ENCODE results near the gene PDE4B.

The PDE4B gene

DNA sequence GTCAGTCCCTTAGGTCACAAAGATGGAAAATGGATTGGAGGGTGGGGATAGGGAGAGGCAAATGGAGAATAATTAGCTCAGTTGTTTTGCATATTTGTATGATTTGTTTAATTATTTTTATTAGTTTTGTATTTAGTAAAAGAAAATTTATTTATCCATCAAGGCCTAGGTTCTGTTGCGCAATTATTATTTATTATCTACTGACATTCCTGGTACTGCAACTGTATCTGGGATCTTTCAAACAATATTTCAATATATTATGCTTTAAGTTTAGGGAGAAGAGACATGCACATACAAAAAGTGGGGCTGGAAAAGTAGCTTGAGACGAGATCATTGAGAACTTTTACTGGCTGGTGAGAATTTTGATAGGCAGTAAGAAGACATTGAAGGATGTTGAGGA is 424.9 kb downstream of the PDE4B start:
- no peaks in the 10 kb centered on the region for H3K4me1 ChIP-seq (ENCODE audit: low read length)
- no peaks in the 10 kb centered on the region for H3K27me3 ChIP-seq (ENCODE audit: low read depth, low read length)
- no peak overlapping the region for H3K4me3 ChIP-seq (ENCODE audit: low read length)
- H2AFZ ChIP-seq (ENCODE audit: low read depth, low read length): no peak overlapping the region
- no peaks in the 10 kb centered on the region for H3K79me2 ChIP-seq (ENCODE audit: low read length)
- TF ChIP-seq EZH2phosphoT487 (IDR thresholded peaks at IDR 0.05; ENCODE audit: low read depth) (no peak), CTCF (IDR thresholded peaks at IDR 0.05; ENCODE audit: low read depth, low read length) (no peak)
- H3K4me2 ChIP-seq (ENCODE audit: low read length): no peak overlapping the region
- no peaks in the 10 kb centered on the region for H4K20me1 ChIP-seq (ENCODE audit: insufficient read depth, low read length)
- H3K36me3 ChIP-seq (replicated peaks; ENCODE audit: low read depth, low read length): no peaks in the 10 kb centered on the region
- no peak overlapping the region for H3K27ac ChIP-seq (ENCODE audit: low read length)
- no peak overlapping the region for H3K9ac ChIP-seq (ENCODE audit: low read length)
- H3K9me3 ChIP-seq (ENCODE audit: insufficient read depth, low read length): no peaks in the 10 kb centered on the region

DNA sequence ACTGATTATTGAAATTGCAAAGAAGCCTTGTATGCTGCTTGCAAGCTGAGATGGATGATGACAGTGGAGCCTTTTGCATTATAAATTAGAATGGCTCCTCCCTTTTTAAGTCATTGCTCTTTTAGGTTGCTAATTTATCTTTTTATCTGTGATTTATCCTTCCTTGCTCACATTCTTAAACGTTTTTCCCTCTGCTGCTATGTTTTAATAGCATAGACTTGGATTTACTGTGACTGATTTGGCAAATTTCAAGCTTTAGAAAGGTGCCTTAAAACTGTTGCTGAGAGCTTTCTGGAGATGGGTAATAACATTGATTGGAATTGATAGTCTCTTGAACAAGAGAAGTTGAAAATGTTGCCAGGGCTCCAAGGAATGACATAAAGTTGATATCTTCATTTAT is 427.8 kb downstream of the PDE4B start:
- no peak overlapping the region for H3K27ac ChIP-seq (ENCODE audit: low read length)
- no peaks in the 10 kb centered on the region for H3K36me3 ChIP-seq (replicated peaks; ENCODE audit: low read depth, low read length)
- no peaks in the 10 kb centered on the region for H3K9me3 ChIP-seq (ENCODE audit: insufficient read depth, low read length)
- no peak overlapping the region for H3K4me3 ChIP-seq (ENCODE audit: low read length)
- TF ChIP-seq CTCF (IDR thresholded peaks at IDR 0.05; ENCODE audit: low read depth, low read length) (no peak), EZH2phosphoT487 (IDR thresholded peaks at IDR 0.05; ENCODE audit: low read depth) (no peak)
- no peaks in the 10 kb centered on the region for H4K20me1 ChIP-seq (ENCODE audit: insufficient read depth, low read length)
- H2AFZ ChIP-seq (ENCODE audit: low read depth, low read length): no peak overlapping the region
- H3K27me3 ChIP-seq (ENCODE audit: low read depth, low read length): no peaks in the 10 kb centered on the region
- H3K79me2 ChIP-seq (ENCODE audit: low read length): no peaks in the 10 kb centered on the region
- H3K9ac ChIP-seq (ENCODE audit: low read length): no peak overlapping the region
- no peak overlapping the region for H3K4me2 ChIP-seq (ENCODE audit: low read length)
- H3K4me1 ChIP-seq (ENCODE audit: low read length): no peaks in the 10 kb centered on the region

- no peaks in the 10 kb centered on the region for H3K4me1 ChIP-seq (ENCODE audit: low read length)
- H3K9me3 ChIP-seq (ENCODE audit: insufficient read depth, low read length): no peaks in the 10 kb centered on the region
- H3K79me2 ChIP-seq (ENCODE audit: low read length): no peaks in the 10 kb centered on the region
- TF ChIP-seq EZH2phosphoT487 (IDR thresholded peaks at IDR 0.05; ENCODE audit: low read depth): no peak
- TF ChIP-seq CTCF (IDR thresholded peaks at IDR 0.05; ENCODE audit: low read depth, low read length): no peak
- H3K27ac ChIP-seq (ENCODE audit: low read length): no peak overlapping the region
- H3K4me2 ChIP-seq (ENCODE audit: low read length): no peak overlapping the region
- H3K27me3 ChIP-seq (ENCODE audit: low read depth, low read length): no peaks in the 10 kb centered on the region
- no peak overlapping the region for H3K4me3 ChIP-seq (ENCODE audit: low read length)
- no peaks in the 10 kb centered on the region for H3K36me3 ChIP-seq (replicated peaks; ENCODE audit: low read depth, low read length)
- H4K20me1 ChIP-seq (ENCODE audit: insufficient read depth, low read length): no peaks in the 10 kb centered on the region
- H2AFZ ChIP-seq (ENCODE audit: low read depth, low read length): no peak overlapping the region
- no peak overlapping the region for H3K9ac ChIP-seq (ENCODE audit: low read length)
Measured at GRCh38 chr1:66223681-66224080, 431.0 kb downstream of the PDE4B start.

DNA sequence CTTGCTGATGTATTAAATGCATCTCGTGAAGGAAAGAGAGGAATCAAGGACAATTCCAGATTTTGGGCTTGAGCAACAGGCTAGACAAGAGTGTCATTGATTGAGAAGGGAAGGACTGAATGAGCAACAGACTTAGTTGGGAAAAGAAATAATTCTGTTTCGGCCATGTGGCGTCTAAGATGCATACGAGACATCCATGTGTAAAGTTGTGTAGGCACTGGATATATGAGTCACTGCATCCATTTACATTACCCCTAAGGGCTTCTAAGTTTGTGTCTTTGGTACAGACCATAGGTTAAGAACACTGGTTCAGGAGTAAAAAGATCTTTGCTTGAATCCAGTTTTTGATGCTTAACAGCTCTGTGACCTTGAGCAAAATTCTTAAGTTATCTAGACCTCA is 434.3 kb downstream of the PDE4B start:
- Histone ChIP-seq H3K4me3 (ENCODE audit: low read length) (no peak overlapping the region), H3K4me1 (ENCODE audit: low read length) (no peaks in the 10 kb centered on the region), H3K4me2 (ENCODE audit: low read length) (no peak overlapping the region), H3K27ac (ENCODE audit: low read length) (no peak overlapping the region), H2AFZ (ENCODE audit: low read depth, low read length) (no peak overlapping the region), H3K27me3 (ENCODE audit: low read depth, low read length) (no peaks in the 10 kb centered on the region), H3K9me3 (ENCODE audit: insufficient read depth, low read length) (no peaks in the 10 kb centered on the region), H3K79me2 (ENCODE audit: low read length) (no peaks in the 10 kb centered on the region), H4K20me1 (ENCODE audit: insufficient read depth, low read length) (no peaks in the 10 kb centered on the region), H3K36me3 (replicated peaks; ENCODE audit: low read depth, low read length) (no peaks in the 10 kb centered on the region), H3K9ac (ENCODE audit: low read length) (no peak overlapping the region)
- TF ChIP-seq CTCF (IDR thresholded peaks at IDR 0.05; ENCODE audit: low read depth, low read length) (no peak), EZH2phosphoT487 (IDR thresholded peaks at IDR 0.05; ENCODE audit: low read depth) (no peak)
